ENCODE data around the gene C19orf85.
"Not testable (repeated sequence)": the region's sequence is repeated elsewhere in the genome, so short reads cannot be mapped to it uniquely, and the experiment has no call there.

Gene C19orf85

DNA sequence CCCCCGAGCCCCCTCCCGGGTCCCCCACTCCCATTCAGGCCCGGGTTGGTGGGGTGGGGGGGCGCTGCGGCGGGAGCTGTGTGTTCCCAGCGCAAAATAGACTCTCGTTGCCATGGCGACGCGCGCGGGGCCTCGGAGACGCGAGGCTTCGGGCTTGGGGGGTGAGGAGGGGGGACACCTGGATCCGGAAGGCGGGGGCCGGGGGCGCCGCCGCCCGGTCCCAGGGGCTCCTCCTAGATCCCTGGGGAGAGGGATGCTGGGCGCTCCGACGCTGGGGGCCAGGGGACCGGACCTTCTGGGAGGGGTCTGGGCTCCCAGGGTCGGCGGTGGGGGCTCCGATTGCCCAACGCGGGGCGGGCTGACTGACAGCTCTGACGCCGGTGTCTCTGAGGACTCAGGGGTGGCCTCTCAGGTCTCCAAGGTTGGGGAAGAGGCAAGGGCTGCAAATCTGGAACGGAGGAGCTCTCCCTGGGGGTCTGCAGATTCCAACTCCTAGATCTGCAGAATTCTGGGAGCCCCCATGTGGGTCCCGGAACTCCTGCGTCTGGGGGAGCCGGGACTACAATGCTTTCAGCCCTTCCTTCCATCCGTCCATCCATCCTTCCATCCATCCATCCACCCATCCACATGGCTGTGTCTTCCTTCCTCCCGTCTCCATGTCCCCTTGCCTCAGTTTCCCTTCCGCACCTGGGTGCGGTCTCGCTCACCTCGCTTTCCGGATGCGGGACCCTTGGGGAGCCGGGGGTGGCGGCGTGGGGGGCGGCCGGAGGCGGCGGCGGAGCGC is 12.4 kb downstream of the C19orf85 start:
- H3K9me3 ChIP-seq = no peaks in the 10 kb centered on the region
- no peak for TF ChIP-seq CTCF (IDR thresholded peaks at IDR 0.05)
- no peak overlapping the region for H3K4me3 ChIP-seq
- intact Hi-C loops (cut with DNase I; ENCODE audit: low total_unique reads) = no loop called here
- peaks cover 8 to 43% of the 10 kb centered on the region in 2 donors for H3K27me3 ChIP-seq
- H3K4me1 ChIP-seq = peaks cover 0 to 22% (median 19%) of the 10 kb centered on the region in 4 donors
- H3K36me3 ChIP-seq = peaks cover 0 to 25% (median 16%) of the 10 kb centered on the region in 3 donors
- no peak for DNase-seq
- H3K27ac ChIP-seq = no peak overlapping the region

DNA sequence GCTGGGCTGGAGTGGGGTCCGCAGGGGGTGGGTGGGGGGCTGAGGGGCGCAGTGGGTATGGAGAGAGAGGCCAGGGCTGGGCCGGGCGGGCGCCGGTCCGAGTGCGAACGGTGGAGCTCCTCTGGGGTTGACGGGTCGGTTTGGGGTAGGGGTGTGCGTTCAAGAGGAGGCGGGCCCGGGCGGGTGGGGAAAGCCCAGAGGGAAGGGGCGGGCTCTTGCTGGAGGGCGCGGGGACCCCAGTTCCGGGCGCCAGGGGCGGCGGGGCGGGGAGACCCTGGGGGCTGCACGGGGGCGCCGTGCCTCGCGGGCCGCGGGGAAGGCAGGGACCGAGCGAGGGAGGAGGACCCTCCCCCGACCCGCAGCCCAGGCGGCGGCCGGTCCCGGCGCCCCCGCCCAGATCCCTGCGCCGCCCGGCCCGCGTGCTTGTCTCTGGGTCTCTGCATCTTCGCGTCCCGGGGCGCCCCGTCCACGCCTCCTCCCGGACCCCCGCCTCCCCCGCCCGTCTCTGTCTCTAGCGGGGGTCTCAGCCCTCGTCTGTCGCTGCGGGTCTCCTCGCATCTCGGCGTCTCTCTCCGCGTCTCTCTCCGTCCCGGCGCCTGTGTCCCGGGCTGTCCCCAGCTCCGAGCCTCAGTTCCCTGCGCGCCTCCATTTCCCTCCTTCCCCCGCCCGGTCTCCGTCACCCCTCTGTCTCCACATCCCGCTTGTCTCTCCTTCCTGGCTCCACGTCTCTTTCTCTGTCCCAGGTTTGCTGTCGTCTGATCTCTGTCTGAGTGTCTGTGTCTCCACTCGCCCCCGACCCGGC is 13.2 kb downstream of the C19orf85 start:
- Histone ChIP-seq H3K4me3 (no peak overlapping the region), H3K9me3 (no peaks in the 10 kb centered on the region), H3K4me1 (peaks cover 0 to 22% (median 19%) of the 10 kb centered on the region in 4 donors), H3K27me3 (peaks cover 8 to 48% of the 10 kb centered on the region in 2 donors), H3K36me3 (peaks cover 0 to 23% (median 16%) of the 10 kb centered on the region in 3 donors), H3K27ac (no peak overlapping the region)
- no peak for TF ChIP-seq CTCF (IDR thresholded peaks at IDR 0.05)
- no peak for DNase-seq
- intact Hi-C loops (cut with DNase I; ENCODE audit: low total_unique reads) = no loop called here

GRCh38 chr19:55449469-55449868 is 15.1 kb downstream of the C19orf85 start:
- no peaks in the 10 kb centered on the region for H3K9me3 ChIP-seq
- peaks cover 0 to 4% (median 0%) of the 10 kb centered on the region in 3 donors for H3K36me3 ChIP-seq
- intact Hi-C loops (cut with DNase I; ENCODE audit: low total_unique reads) = no loop called here
- H3K27ac ChIP-seq = no peak overlapping the region
- no peak overlapping the region for H3K4me3 ChIP-seq
- peaks cover 8 to 64% of the 10 kb centered on the region in 2 donors for H3K27me3 ChIP-seq
- H3K4me1 ChIP-seq = peaks cover 0 to 22% (median 19%) of the 10 kb centered on the region in 4 donors
- no peak for TF ChIP-seq CTCF (IDR thresholded peaks at IDR 0.05)
- no peak for DNase-seq

DNA sequence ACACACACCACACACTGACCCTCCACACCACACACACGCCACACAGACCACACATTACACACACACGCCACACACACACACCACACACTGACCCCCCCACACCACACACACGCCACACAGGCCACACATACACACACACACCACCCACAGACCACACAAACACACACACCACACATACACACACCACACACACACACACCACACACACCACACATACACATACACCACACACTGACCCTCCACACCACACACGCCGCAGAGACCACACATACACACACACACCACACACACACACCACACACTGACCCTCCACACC is 16.4 kb downstream of the C19orf85 start:
- H3K27ac ChIP-seq = not testable (repeated sequence)

GRCh38 chr19:55447421-55448174 is 17.0 kb downstream of the C19orf85 start:
- intact Hi-C loops (cut with DNase I; ENCODE audit: low total_unique reads) = no loop called here
- Histone ChIP-seq H3K27ac (no peak overlapping the region), H3K4me1 (peaks cover 0 to 22% (median 16%) of the 10 kb centered on the region in 4 donors), H3K4me3 (no peak overlapping the region), H3K27me3 (peaks cover 8 to 75% of the 10 kb centered on the region in 2 donors), H3K36me3 (no peaks in the 10 kb centered on the region), H3K9me3 (no peaks in the 10 kb centered on the region)
- DNase-seq = no peak
- TF ChIP-seq CTCF (IDR thresholded peaks at IDR 0.05) = no peak

More for the DNA sequence above, 16.4 kb downstream of the C19orf85 start:
- H3K4me3 ChIP-seq; H3K9me3 ChIP-seq; DNase-seq; H3K36me3 ChIP-seq; intact Hi-C loops (cut with DNase I; ENCODE audit: low total_unique reads): not testable (repeated sequence)
- Histone ChIP-seq H3K4me1 (peaks cover 0 to 21% (median 19%) of the 10 kb centered on the region in 4 donors), H3K27me3 (peaks cover 8 to 75% of the 10 kb centered on the region in 2 donors)

All from tibial artery (tissue), 4 donors.